ENCODE results near the gene ACOX1. TPM values are rescaled to one million over a fixed set of nuclear protein-coding genes. Genes with fewer than 3 reads are reported as not detected.
A peak's percentile ranks its signal among the peaks of the same experiment; 100 is the strongest.

Gene ACOX1
- total RNA-seq, 1 donor from 2014 or later = 66.0 TPM

DNA sequence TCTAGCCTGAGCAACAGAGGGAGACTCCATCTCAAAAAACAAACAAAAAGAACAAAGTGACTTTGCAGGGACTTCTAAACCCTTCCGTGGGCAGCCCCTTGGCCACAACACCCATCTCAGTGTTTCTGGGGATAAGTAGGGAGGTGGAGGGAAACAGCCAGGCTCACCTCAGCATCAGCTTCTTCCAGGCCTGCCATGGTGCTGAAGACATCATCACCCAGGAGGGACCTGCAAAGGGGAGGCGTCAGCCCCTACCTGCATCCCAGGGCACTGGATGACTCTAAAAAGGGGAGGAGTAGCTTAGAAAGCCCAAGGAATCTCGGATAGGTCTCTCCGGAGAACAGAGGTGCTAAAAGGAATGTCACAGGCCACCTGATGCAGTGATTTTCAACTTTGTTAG, 47.9 kb downstream of the ACOX1 start:
- no peak for ATAC-seq

DNA sequence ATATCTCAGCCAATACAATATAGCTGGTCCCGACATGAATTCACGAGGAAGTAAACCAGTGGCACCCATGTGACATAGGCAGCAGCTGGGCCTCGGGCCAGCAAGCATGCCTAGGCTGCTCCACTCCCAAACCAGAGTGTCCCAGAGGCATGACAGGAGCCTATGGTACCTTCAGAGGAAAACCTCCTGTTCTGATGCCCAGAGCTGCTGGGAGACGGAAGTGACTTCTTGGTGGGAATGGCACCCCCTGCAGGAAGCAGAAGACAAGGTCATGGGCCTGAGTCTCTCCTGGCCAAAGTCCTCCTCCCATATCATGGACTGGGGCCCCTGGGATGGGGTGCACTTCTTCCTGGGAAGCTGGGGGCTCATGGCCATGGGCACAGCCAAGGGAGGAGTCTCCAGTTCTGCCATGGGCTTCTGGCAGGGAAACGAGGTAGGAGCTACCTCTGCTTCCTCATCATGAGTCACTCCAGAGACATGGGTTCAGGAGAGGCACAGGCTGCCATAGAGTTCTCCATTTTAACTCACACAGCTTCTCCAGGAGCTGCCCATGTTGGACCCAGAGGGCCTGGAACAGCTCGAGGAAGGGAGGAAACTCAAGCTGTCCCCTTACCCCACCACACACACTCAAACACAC, 51.6 kb downstream of the ACOX1 start:
- peak; percentile 93 for ATAC-seq

DNA sequence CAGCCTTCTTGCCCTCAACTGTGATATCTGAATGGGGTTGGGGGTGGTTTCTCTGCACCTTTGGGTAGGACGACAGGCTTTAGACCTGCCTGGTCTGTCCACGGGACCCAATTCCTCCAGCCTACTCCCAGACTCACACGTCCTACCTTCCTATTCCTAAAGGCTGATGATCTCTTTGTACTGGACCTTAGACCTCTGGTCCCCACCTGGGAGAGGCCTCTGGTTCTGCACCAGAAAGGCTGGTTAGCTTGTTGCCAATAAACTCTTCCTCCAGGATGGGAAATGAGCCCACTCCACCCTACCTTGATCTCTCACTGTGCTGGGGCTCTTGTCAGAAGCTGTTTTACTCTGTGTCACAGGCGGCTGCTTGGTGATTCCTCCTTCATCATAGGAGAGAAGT, 52.5 kb downstream of the ACOX1 start:
- no peak for ATAC-seq

DNA sequence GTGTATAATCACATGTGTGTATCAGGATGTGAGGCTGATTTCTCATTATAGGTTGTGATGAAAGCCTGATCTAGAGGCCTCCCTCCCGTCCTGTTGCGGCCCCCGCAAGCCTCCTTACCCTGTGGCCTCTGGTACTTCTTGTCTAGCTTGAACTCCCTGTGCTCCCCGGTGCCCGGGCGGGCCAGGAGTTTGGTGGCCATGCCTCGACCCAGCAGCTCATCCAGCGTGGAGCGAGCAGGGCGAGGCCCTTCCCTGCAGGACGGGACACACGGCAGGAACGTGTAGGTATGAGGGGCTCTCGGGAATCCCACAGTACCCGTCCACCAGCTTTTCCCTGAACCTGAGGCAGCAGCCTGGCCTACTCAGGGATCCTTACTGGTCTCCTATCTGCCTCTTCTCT, 53.1 kb downstream of the ACOX1 start:
- no peak for ATAC-seq

DNA sequence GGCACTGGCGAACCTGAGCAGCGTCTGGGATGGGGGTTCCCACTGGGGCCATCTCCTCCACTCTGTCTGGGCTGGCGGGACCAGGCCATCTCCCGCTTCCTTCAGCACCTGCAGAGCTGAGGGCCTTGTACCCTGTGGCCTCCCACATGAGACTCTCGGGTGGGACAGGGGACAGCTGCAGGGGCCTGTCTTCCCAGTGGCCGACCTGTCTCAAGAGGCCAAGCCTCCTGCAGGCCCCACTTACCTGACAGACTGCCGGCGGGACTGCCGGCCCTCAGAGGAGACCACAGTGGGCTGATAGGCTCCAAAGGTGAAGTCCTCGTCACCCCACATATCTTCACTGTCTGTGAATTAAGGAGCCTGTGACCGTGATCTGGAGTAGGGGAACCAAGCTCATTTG, 53.9 kb downstream of the ACOX1 start:
- ATAC-seq = no peak

DNA sequence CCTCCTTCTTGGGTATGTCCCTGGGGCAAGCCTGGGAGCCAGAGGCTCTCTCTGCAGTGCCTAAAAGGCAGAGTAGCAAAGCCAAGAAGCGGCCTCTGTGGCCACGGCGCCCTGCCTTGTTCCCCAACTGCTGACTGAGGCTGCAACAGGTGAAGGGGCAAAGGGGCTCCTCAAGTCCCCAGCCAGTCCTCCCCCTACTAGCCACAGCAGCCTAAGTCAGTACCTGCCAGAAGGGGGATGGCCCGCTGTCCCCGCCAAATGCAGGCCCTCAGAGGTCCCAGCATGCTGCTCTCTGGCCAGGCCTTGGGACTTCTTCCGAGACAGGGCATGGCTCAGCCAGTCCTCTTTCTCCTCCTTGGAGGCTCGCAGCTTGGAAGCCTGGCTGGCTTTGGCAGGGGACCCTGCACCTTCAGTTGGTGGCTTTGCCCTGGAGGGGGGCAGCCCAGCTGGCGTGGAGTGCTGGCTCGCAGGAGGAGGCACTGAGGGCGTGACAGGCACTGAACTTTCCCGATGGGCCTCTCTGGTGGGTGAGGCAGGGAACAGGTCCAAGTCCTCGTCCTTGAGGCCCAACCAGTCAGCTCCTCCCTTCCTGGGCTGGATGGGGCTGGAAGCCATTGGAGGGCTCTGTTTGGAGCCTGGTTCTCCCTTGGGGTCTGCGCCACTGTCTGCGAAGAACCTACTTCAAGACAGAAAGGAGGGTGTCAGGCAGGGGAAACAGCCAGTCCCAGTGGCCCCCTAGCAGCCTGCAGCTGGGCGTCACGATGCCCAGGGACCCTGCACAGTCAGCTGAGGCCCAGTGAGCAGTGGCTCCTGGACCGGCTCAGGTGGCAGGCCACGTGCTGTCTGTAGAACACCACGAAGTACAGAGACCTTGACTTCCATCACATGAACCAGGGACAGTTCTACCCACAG, 55.7 kb downstream of the ACOX1 start:
- no peak for ATAC-seq

DNA sequence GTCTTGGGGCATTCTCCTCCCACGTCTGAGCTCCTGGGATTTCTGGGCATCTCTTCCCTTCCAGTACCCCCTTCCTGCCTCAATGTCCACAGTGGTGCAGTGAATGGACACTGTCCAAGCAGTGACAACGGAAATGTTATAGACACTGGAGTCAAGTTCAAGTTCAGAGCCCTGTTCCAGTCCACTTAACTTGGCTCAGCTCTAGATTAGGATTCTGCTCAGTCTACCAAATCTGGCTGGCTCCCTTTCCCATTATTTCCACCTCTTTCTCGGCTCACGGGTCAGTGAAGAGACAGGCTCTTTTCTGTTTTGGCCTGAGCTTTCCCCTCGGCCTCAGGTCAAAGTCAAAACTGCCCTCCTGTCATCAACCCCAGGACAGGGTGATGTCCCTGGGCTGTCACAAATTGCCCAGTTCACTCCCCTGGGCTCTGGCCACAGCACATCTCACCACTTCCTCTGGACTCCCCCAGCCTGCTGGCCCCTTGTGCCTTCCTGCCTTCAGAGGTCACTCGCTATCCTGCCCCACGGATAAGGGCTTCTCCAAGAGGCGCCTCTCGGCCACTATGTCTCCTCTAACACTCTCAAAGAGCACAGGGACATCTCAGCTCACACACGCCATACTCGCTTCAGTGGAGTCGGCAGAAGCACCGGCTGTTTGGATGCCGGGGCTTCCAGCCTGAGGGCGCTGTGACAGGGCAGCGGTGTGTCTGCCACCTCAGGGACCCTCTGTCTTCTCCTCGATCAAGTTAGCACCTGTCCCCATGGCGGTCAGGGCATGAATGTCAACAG, 56.6 kb downstream of the ACOX1 start:
- ATAC-seq = no peak

DNA sequence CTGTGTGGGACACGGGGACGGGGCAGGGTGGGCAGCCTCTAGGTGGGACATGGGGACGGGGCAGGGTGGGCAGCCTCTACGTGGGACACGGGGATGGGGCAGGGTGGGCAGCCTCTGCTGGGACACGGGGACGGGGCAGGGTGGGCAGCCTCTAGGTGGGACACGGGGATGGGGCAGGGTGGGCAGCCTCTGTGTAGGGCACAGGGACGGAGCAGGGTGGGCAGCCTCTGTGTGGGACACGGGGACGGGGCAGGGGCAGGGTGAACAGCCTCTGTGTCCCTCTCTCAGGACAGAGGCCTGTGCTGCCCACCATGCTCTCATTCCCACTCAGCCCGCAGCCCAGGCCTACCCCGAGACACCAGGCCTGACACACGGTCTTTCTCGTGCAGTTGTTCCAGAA, 57.4 kb downstream of the ACOX1 start:
- ATAC-seq = no peak

DNA sequence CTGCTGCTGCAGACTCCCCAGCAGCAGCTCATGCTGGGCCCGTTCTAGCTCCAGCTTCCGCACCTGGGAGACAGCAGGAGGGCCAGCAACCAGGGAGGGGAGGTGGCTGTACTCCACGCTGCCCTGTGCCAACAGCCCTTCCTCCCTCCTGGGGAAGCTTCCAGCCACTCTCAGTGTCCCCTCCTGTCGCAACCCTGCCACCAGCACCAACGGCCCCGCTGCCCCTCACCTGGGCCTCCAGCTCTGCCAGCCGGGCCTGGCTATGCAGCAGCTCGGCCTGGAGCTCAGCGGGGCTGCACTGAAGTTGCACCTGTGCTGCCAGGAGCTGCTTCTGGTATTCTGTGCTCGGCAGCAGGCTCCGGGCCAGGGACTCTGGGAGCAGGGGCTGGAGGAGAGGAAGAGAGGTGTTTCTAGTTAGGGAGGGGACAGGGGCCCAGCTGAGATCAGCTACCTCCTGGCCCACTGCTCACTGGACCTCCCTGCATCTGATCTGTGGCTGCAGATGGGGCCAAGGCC, 58.9 kb downstream of the ACOX1 start:
- ATAC-seq = no peak

DNA sequence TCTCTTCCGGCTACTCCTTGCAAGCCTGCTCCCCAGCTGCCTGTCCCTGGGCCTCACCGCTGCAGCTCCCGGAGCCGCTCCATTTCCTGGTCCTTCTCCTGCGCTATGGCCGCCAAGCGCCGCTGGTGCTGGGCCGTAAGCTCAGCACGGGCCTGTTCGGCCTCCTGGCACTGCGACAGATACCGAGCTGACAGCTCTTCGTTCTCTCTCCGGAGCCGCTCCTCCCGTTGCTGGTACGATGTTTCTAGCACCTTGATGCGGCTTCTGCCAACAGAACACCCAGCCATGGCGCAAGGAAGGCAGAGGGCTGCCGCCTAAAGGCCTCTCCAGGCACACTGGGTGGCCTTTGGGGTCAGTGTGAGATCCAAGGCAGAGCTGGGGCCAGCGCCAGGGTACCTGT, 59.4 kb downstream of the ACOX1 start:
- no peak for ATAC-seq

DNA sequence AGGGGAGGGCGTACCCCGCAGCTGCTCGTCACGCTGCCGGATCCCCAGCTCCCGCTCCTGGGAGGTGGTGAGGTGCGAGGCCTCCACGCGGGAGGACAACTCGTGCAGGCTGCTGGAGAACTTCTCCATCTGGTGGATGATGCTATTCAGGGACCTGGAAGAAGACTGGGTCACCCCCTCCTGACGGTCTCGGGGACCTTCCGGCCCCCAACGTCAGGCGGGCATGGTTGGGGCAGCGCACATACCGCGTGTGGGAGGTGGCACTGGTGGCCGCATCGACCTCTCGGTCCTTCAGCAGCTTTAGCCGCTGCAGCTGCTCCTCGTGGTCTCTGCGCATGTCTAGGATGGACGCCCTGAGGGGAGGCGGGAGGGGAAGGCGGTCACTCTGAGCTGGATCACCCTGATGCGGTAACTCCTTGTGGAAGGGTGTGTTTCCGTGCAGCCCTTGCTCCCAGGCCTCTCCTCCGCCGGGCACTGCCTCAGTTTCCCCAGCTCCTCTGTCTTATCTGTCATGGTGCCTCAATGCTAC, 61.0 kb downstream of the ACOX1 start:
- ATAC-seq = no peak

DNA sequence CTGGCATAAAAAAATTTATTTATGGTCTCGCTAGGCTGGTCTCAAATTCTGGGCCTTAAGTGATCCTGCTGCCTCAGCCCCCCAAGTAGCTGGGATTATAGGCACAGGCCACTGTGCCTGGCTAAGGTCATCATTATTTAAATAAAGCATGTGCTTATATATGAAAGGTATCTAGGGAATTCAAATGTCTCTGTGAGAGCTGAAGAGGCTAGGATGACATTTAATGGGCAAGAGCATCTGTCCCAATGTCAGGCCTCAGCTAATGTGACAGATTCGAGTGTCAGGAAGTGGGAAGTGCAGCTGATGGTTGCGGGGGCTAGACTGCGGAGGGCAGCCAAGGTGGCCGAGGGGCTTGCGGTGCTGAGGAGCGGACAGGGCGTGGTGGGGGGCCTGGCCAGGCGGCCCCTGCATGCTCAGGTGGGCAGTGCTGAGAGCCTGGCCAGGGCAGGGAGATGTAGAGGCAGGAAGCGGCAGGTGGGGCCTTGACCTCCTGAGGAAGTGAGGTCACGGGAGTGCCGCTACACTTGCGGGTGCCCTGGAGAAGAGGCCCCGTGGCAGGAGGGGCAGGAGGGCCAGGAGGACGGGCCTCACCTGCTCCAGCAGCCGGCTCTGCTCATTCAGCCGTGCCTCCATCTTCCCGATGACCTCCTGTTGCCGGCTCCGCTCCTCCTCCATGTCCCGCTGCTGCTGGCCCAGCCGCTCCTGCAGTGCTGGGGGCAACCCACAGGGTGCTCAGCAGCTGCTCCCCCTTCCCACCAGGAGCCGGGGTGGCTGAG, 61.6 kb downstream of the ACOX1 start:
- no peak for ATAC-seq

DNA sequence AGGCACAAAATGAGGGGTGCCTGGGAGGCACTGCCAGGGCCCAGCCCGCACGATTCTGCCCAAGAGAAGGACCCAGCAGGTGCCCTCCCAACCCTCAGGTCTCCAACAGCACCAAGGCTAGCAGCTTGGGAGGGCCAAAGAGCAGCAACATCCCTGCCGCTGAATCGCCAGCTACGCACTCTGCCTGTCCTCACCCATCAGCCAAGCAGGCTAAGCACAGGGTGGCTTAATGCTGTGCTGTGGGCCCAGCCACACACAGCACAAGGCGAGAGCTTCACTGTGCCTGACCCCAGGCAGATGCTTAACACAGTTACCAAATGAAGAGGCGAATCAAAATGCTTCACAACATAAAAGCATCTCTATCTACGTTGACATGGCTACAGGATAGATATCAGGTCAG, 63.7 kb downstream of the ACOX1 start:
- no peak for ATAC-seq

DNA sequence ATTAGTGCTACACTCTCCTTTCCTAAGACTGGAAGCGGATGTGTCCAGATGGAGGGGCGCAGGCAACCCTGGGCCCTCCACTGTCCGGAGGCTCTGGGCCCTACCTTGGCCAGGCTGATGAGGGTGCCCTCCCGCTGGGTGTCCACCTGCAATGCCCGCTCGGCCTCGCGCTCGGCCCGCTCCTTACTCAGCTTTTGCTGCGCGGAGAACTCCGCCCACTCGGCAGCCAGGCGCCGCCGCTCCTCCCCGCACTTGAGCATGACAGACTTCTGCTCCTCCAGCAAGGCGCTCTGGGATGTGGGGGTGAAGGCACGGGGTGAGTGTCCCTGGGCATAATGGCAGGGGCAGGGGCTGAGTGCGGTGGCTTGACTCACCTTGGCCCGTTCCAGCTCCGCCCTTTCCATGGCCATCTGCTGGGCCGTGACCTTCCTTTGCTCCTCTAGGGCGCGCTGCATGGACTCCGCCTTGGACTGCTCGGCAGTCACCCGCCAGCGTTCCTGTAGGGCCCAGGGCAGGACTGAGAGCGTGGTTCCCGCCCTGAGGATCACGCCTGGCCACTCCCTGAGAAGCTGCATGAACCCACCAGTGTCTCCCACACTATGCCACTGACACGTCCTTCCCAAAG, 64.2 kb downstream of the ACOX1 start:
- peak; percentile 35 for ATAC-seq

DNA sequence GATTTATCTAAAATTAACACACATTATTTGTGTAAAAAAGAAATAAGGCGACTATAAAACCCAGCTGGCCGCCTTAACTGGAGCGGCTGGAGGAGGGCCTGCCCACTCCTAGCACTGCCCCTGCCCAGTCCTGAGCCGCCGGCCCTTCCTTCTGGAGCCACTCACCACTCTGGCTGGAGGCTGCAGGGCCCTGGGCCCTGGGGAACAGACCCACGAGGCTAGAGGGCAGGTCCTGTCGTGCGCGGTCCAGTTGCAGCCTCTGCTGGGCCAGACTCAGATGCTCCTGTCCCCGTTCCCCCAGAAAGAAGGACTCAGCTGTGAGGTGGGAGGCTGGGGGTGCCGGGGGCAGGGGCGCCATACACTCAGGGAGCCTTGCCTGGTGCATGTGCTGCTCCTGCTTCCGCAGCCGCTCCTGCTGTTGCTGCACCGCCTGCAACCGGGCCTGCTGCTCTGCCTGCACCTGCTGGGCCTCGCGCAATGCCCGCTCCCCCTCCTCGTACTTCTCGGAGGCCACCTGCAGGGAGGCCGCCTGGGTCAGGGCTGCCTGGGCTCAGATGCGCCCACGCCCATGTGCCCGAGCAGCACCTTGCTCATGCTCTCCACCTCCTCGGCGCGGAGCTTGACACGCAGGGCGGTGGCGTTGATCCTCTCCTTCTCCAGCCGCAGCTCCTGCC, 65.3 kb downstream of the ACOX1 start:
- no peak for ATAC-seq

DNA sequence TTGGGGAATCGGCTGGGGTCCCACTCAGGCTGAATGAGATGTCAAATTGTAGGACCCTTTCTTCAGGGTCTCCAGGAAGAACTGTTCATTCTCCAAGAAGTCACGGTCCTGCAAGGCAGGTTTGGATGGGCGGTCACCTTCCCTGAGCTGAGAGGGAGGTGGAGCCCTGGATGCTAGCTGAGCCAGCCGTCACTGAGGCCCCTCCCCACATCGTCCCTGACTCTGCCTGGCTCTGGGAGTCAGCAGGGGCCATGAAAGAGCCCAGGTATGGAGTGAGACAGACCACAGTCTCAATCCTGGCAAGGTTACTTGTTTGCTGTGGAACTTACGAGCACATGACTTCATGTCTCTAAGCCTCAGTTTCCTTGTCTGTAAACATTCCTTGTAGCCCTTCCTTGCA, 68.3 kb downstream of the ACOX1 start:
- peak; percentile 35 for ATAC-seq

DNA sequence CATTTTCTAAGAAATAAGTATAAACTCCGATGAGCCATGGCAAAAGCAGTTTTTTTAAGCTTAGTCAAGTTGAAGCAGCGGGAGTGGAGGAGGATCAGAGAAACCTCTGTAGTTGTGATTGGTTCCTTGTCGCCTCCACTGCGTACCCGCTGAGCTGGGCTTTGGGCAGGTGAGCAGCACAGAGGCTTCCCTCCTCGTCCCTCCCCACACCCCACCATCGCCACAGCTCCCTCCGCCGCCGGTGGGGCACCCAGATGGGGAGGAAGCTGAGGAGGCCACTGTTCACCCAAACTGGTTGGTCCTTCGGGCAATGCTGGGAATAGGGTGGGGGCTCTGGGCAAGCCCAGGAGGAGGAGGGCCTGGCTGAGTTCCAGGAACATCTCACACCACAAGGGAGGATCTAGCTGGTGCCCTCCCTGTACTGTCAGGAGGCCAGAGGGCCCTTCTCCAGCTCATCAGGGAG, 69.1 kb downstream of the ACOX1 start:
- ATAC-seq = peak; percentile 37

DNA sequence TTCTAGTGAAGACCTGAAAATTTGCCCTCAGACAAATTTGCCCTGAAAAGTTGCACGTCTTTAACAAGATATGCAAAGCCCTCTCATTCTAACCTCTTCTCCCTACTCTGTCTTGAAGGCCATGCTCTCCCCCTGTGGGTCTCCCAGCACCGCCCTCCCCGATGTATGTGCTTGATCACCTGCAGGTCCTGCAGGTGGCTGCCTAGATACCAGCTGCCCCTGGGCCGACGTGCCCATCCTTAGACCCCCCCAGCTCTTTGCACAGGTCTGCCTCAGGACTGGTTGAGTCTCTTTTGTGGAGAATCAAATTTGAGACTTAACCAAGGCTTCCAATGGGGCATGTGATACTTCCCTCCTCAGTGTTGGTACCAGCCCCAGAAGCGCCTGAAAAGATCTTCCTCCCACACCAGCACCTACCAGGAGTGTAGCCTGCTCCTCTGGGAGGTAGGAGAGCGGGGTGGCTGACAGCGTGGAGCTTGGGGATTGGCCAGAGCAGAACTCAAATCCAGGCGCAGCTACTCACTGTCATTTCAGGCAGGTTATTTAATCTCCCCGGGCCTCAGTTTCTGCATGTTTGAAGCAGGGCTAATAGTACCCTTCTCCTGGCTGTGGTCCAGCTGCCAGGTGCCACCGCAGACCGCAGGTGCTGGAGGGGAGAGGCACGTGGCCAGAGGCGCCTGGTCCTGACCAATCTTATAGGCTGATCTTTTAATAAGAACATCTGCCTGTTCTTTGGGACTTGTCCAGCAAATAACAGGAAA, 69.7 kb downstream of the ACOX1 start:
- ATAC-seq = no peak

DNA sequence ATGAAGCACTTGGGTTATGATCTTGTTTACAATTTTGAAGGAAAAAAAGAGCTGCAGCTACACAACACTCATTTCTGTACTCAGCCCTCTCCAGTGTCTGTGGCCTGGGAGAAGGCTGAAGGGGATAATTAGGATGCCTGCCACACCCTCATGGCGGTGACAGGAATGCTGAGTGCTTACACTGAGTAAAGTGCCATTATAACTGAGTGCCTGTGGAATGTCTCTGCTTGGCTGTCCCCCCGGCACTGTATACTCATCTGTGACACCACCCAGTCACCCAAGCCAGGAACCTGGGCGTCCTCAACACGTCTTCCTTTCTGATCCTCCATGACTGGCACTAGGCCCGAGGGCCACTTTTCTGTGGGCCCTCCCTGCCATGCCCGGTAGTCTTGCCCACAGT, 70.8 kb downstream of the ACOX1 start:
- no peak for ATAC-seq
